H9 (cell line): ENCODE measurements around the gene SIVA1. TPM values are rescaled to one million over a fixed set of nuclear protein-coding genes. Genes with fewer than 3 reads are reported as not detected.

Experiments used
- DNase-seq: peaks from one replicate; pipeline ENCODE4 v3.0.0-alpha.2; 2017
- H2AFZ ChIP-seq: one replicate; pipeline ENCODE4 v1.6.1; 2013; ENCODE audit warnings: mild to moderate bottlenecking, low read length, control low read depth, moderate library complexity
- H2AK5ac ChIP-seq: 2 replicates; pipeline ENCODE4 v1.6.1; 2013; ENCODE audit warnings: low read length, control low read depth, mixed read lengths; ENCODE audit not compliant: insufficient read length
- H2BK120ac ChIP-seq: one replicate; pipeline ENCODE4 v1.6.1; 2013; ENCODE audit warnings: low read depth, mild to moderate bottlenecking, low read length, control low read depth, inconsistent platforms; ENCODE audit not compliant: poor library complexity, severe bottlenecking
- H2BK12ac ChIP-seq: 2 replicates; pipeline ENCODE4 v1.6.1; 2013; ENCODE audit warnings: low read length, control low read depth, mixed read lengths, low read depth; ENCODE audit not compliant: insufficient read length
- H2BK15ac ChIP-seq: 2 replicates; pipeline ENCODE4 v1.6.1; 2013; ENCODE audit warnings: low read depth, low read length, control low read depth
- H2BK20ac ChIP-seq: one replicate; pipeline ENCODE4 v1.6.1; 2013; ENCODE audit warnings: low read depth, mild to moderate bottlenecking, low read length, control low read depth, inconsistent platforms; ENCODE audit not compliant: poor library complexity, severe bottlenecking
- H2BK5ac ChIP-seq: 2 replicates; pipeline ENCODE4 v1.6.1; 2013; ENCODE audit warnings: low read length, control low read depth, mixed read lengths; ENCODE audit not compliant: insufficient read length
- H3K14ac ChIP-seq: 2 replicates; pipeline ENCODE4 v1.6.1; 2013; ENCODE audit warnings: low read length, control low read depth; ENCODE audit not compliant: insufficient read depth
- H3K18ac ChIP-seq: 2 replicates; pipeline ENCODE4 v1.6.1; 2013; ENCODE audit warnings: low read depth, mild to moderate bottlenecking, mixed read lengths, low read length, control low read depth; ENCODE audit not compliant: insufficient read length
- H3K23ac ChIP-seq: 2 replicates; pipeline ENCODE4 v1.6.1; 2013; ENCODE audit warnings: low read length, control low read depth, mixed read lengths, low read depth; ENCODE audit not compliant: insufficient read length
- H3K23me2 ChIP-seq: 2 replicates; pipeline ENCODE4 v1.6.1; 2013; ENCODE audit warnings: low read depth, mild to moderate bottlenecking, mixed read lengths, low read length, control low read depth; ENCODE audit not compliant: insufficient read length, poor library complexity, severe bottlenecking
- H3K27ac ChIP-seq: 2 replicates; pipeline ENCODE4 v1.5.1; 2013; ENCODE audit warnings: low read length, control low read depth, mixed read lengths, low read depth; ENCODE audit not compliant: insufficient read length
- H3K27me3 ChIP-seq: 2 replicates; pipeline ENCODE4 v1.6.1; 2013; ENCODE audit warnings: low read length, control low read depth, inconsistent platforms; ENCODE audit not compliant: insufficient read depth
- H3K4ac ChIP-seq: 2 replicates; pipeline ENCODE4 v1.6.1; 2013; ENCODE audit warnings: low read depth, mild to moderate bottlenecking, control low read depth, inconsistent platforms, low read length, moderate library complexity
- H3K4me1 ChIP-seq: 2 replicates; pipeline ENCODE4 v1.6.1; 2013; ENCODE audit warnings: low read length, control low read depth, inconsistent platforms; ENCODE audit not compliant: insufficient read depth
- H3K4me2 ChIP-seq: 2 replicates; pipeline ENCODE4 v1.6.1; 2013; ENCODE audit warnings: low read length, control low read depth, mixed read lengths; ENCODE audit not compliant: insufficient read length, insufficient read depth
- H3K56ac ChIP-seq: 2 replicates; pipeline ENCODE4 v1.6.1; 2013; ENCODE audit warnings: low read depth, mild to moderate bottlenecking, mixed read lengths, low read length, control low read depth; ENCODE audit not compliant: insufficient read length
- H3K79me1 ChIP-seq: 2 replicates; pipeline ENCODE4 v1.6.1; 2013; ENCODE audit warnings: low read depth, mild to moderate bottlenecking, moderate library complexity, low read length, control low read depth, inconsistent platforms; ENCODE audit not compliant: insufficient read depth, poor library complexity, severe bottlenecking
- H3K79me2 ChIP-seq: 2 replicates; pipeline ENCODE4 v1.6.1; 2013; ENCODE audit warnings: low read length, control low read depth, inconsistent platforms; ENCODE audit not compliant: insufficient read depth
- H3K9ac ChIP-seq: 2 replicates; pipeline ENCODE4 v1.6.1; 2013; ENCODE audit warnings: low read length, control low read depth, mixed read lengths; ENCODE audit not compliant: insufficient read length; ENCODE audit errors: extremely low read depth
- H3K9me3 ChIP-seq: one replicate; pipeline ENCODE4 v1.6.1; 2013; ENCODE audit warnings: low read depth, low read length, inconsistent platforms; ENCODE audit not compliant: control insufficient read depth
- H3T11ph ChIP-seq: one replicate; pipeline ENCODE4 v1.6.1; 2013; ENCODE audit warnings: mild to moderate bottlenecking, low read length, control low read depth, inconsistent platforms
- H4K20me1 ChIP-seq: one replicate; pipeline ENCODE4 v1.6.1; 2013; ENCODE audit not compliant: control insufficient read depth, insufficient read length, insufficient read depth
- H4K5ac ChIP-seq: 2 replicates; pipeline ENCODE4 v1.6.1; 2013; ENCODE audit warnings: low read depth, mild to moderate bottlenecking, mixed read lengths, low read length, control low read depth; ENCODE audit not compliant: insufficient read length
- H4K8ac ChIP-seq: replicated peaks from 2 replicates; pipeline ENCODE4 v1.6.1; 2013; ENCODE audit warnings: low read length, control low read depth, mixed read lengths, low read depth; ENCODE audit not compliant: insufficient read length
- H4K91ac ChIP-seq: 2 replicates; pipeline ENCODE4 v1.6.1; 2013; ENCODE audit warnings: low read depth, mild to moderate bottlenecking, moderate library complexity, mixed read lengths, low read length, control low read depth; ENCODE audit not compliant: insufficient read length
- H3K27ac Mint-ChIP-seq, 3 experiments: 2 replicates in 2 of 3; 3 replicates in 1 of 3; pipeline ENCODE4 v1.8.0; 2020 to 2021; ENCODE audit warnings: mixed read lengths in 3 of 3, mild to moderate bottlenecking in 1 of 3, moderate library complexity in 1 of 3
- H3K27me3 Mint-ChIP-seq: 2 replicates; pipeline ENCODE4 v1.8.0; 2021; ENCODE audit warnings: low read depth, mild to moderate bottlenecking, moderate library complexity, mixed read lengths
- H3K36me3 Mint-ChIP-seq, 3 experiments: 2 replicates in 2 of 3; 3 replicates in 1 of 3; pipeline ENCODE4 v1.8.0; 2020 to 2021; ENCODE audit warnings: low read depth in 3 of 3, mixed read lengths in 3 of 3; ENCODE audit not compliant: insufficient read depth in 1 of 3
- H3K4me1 Mint-ChIP-seq, 2 experiments: 2 replicates each; pipeline ENCODE4 v1.8.0; 2020; ENCODE audit warnings: mixed read lengths in 2 of 2
- H3K4me3 Mint-ChIP-seq, 2 experiments: 2 replicates in 1 of 2; 3 replicates in 1 of 2; pipeline ENCODE4 v1.8.0; 2020 to 2021; ENCODE audit warnings: mild to moderate bottlenecking in 2 of 2, mixed read lengths in 2 of 2, moderate library complexity in 1 of 2
- H3K9me3 Mint-ChIP-seq, 2 experiments: 2 replicates in 1 of 2; 3 replicates in 1 of 2; pipeline ENCODE4 v1.8.0; 2020; ENCODE audit warnings: mild to moderate bottlenecking in 2 of 2, mixed read lengths in 2 of 2, moderate library complexity in 1 of 2
- WGBS: extraction: QIAGEN DNeasy Blood & Tissue Kit; methylation state at CpG from one replicate; pipeline ENCODE4 v1.1.7; 2013; ENCODE audit warnings: missing lambda C conversion rate, low lambda C conversion rate, mixed read lengths; ENCODE audit not compliant: insufficient read length; ENCODE audit errors: extremely low coverage; 5-methylcytosine and 5-hydroxymethylcytosine counted together
- total RNA-seq: library from RNA; stranded (reverse); gene quantifications from 2 replicates; pipeline ENCODE4 v1.2.1, GENCODE V29; 2021
- TF ChIP-seq, protein P1 (sequence below): fragments of 200-600 bp; sonication (generic); conservative IDR thresholded peaks from 3 replicates; pipeline ENCODE4 v1.8.0; 2021; ENCODE audit warnings: antibody characterized with exemption, mild to moderate bottlenecking

The SIVA1 gene
- total RNA-seq, 1 experiment from 2014 or later: 125 TPM

DNA sequence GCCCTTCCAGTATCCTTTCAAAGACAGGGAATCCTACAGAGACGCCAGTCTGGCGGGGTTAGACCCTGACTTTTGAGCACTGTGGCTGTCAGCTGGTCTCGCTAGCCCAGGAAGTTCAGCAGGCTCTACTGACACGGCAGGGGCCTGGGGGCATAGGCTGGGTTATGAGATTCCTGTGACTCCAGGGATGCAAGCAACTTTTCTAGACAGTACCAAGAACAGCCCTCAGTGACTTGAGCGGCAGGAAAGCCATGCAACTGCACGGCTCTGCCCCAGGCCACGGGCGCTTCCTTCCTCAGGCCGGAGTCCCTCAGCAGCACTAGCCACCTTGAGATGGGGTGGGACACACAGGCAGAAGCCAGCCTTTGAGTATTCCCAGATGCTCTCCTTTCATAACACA lies 5.1 kb upstream of the SIVA1 start:
- H3K14ac ChIP-seq: no peak overlapping the region
- H3K79me2 ChIP-seq: no peaks in the 10 kb centered on the region
- no peak for DNase-seq
- H3K23ac ChIP-seq: no peak overlapping the region
- H4K91ac ChIP-seq: no peak overlapping the region
- no peak overlapping the region for H2BK12ac ChIP-seq
- no peak overlapping the region for H3K27ac ChIP-seq
- Mint-ChIP-seq H3K27me3 (peaks cover 7% of the 10 kb centered on the region), H3K4me1 (peaks cover 4 to 9% of the 10 kb centered on the region in 2 experiments), H3K9me3 (peaks cover 13 to 19% of the 10 kb centered on the region in 2 experiments), H3K4me3 (no peak overlapping the region), H3K36me3 (peaks cover 0 to 27% (median 4%) of the 10 kb centered on the region in 3 experiments; a peak in 5 of 7 replicates), H3K27ac (peak overlapping the region in 1 of 3 experiments; percentile 70; a peak in 1 of 7 replicates)
- H3T11ph ChIP-seq: no peak overlapping the region
- H3K79me1 ChIP-seq: no peaks in the 10 kb centered on the region
- TF ChIP-seq, protein P1, sequence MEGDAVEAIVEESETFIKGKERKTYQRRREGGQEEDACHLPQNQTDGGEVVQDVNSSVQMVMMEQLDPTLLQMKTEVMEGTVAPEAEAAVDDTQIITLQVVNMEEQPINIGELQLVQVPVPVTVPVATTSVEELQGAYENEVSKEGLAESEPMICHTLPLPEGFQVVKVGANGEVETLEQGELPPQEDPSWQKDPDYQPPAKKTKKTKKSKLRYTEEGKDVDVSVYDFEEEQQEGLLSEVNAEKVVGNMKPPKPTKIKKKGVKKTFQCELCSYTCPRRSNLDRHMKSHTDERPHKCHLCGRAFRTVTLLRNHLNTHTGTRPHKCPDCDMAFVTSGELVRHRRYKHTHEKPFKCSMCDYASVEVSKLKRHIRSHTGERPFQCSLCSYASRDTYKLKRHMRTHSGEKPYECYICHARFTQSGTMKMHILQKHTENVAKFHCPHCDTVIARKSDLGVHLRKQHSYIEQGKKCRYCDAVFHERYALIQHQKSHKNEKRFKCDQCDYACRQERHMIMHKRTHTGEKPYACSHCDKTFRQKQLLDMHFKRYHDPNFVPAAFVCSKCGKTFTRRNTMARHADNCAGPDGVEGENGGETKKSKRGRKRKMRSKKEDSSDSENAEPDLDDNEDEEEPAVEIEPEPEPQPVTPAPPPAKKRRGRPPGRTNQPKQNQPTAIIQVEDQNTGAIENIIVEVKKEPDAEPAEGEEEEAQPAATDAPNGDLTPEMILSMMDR: no peak
- H4K20me1 ChIP-seq: no peaks in the 10 kb centered on the region
- H3K56ac ChIP-seq: no peak overlapping the region
- no peak overlapping the region for H2BK120ac ChIP-seq
- H4K8ac ChIP-seq: no peak overlapping the region
- H2AFZ ChIP-seq: no peak overlapping the region
- H3K4me1 ChIP-seq: no peaks in the 10 kb centered on the region
- WGBS: no CpG with 5 or more reads among the region's 9 CpGs
- peaks cover 3% of the 10 kb centered on the region for H3K23me2 ChIP-seq
- no peak overlapping the region for H3K9ac ChIP-seq
- no peaks in the 10 kb centered on the region for H3K27me3 ChIP-seq
- H2BK5ac ChIP-seq: no peak overlapping the region
- no peak overlapping the region for H3K4me2 ChIP-seq
- H4K5ac ChIP-seq: no peak overlapping the region
- H2BK20ac ChIP-seq: no peak overlapping the region
- H3K18ac ChIP-seq: no peak overlapping the region
- H3K4ac ChIP-seq: no peak overlapping the region
- no peak overlapping the region for H2AK5ac ChIP-seq
- peaks cover 6% of the 10 kb centered on the region for H3K9me3 ChIP-seq
- H2BK15ac ChIP-seq: no peak overlapping the region
